IPS-18c (cell line): ENCODE data around the gene SERPINB8.
A peak's percentile ranks its signal among the peaks of the same experiment; 100 is the strongest.

Experiments used
- H3K4me3 ChIP-seq: 2 replicates; pipeline ENCODE4 v1.7.0; 2013; ENCODE audit warnings: low read depth, mild to moderate bottlenecking, low read length, moderate library complexity; ENCODE audit not compliant: insufficient read depth
- H3K9me3 ChIP-seq: one replicate; pipeline ENCODE4 v1.6.1; 2013; ENCODE audit warnings: mild to moderate bottlenecking, low read length, moderate library complexity; ENCODE audit not compliant: control insufficient read depth, insufficient read depth

Gene SERPINB8

GRCh38 chr18:63961435-63961980 lies 8.4 kb upstream of the SERPINB8 start:
- no peaks in the 10 kb centered on the region for H3K9me3 ChIP-seq
- no peak overlapping the region for H3K4me3 ChIP-seq

GRCh38 chr18:63962137-63962536 lies 7.7 kb upstream of the SERPINB8 start:
- Histone ChIP-seq H3K4me3 (no peak overlapping the region), H3K9me3 (no peaks in the 10 kb centered on the region)

DNA sequence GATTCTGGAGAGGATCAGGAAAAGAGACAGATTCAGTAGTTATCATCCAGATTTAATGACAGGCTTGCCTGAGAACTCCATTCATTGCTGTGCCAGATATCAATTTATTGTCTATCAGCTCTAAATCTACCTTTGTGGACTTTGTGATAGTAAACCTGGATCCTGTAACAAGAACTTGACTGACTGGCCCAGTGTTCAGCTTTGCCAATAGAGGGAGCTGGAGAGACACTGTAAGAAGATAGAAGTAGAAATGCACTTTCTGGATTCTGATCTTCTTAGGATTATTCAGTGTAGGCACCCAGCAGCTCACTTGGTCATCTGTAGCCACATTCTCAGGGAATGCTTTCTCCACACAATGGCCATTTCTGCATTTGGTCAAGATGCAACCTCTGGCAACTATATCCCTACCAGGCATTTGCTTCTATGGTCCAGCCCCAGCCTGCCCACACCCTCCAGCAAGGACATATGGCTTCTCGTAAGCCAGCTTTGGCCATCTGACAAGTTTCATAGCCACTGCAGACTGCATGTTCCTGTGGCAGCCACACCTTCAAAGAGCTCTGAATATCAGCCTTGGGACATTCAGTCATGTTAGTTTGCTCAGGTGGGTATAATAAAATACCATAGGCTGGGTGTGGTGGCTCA lies 6.1 kb upstream of the SERPINB8 start:
- Histone ChIP-seq H3K9me3 (no peaks in the 10 kb centered on the region), H3K4me3 (no peak overlapping the region)

DNA sequence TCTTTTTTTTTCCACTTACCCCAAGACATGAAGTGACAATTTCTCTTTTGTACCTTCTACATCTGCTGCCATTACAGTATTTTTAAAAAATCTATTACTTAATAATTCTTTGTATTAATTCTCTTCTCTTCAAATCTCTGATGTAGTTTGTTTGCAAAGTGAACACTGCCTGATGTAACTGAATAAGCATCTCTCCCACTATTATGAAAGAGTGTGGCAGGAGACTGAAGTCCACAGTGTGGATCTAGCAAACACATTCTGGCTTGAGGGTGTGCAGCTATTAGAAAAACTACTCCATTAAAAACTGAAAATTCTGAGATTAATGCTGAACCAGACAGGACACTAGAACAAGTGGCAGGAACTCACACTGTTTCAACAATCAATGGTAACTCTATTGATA lies 5.0 kb upstream of the SERPINB8 start:
- no peak overlapping the region for H3K4me3 ChIP-seq
- no peaks in the 10 kb centered on the region for H3K9me3 ChIP-seq

- no peaks in the 10 kb centered on the region for H3K9me3 ChIP-seq
- no peak overlapping the region for H3K4me3 ChIP-seq
Observed at GRCh38 chr18:63965716-63966330, 4.1 kb upstream of the SERPINB8 start.

DNA sequence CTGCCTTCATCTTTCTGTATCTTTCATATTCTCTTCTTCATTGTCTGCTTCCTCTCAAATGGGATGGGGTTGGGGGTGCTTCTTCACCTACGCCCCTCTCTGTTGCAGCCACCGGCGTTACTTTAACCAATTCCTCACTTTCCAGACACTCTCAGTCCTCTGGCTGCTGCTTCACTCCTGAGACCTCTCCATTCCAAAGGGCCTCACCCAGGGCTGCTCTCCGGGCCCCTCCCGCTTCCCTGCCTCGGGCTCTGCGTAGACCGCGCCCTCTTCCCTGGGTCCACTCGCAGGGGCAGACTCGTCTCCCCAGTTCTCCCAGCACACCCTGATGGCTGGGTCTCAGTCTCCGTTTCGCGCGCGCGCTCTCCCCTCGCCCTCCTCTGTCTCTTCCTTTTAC lies 926 bp downstream of the SERPINB8 start:
- Histone ChIP-seq H3K9me3 (no peaks in the 10 kb centered on the region), H3K4me3 (peak overlapping the region; percentile 79)

DNA sequence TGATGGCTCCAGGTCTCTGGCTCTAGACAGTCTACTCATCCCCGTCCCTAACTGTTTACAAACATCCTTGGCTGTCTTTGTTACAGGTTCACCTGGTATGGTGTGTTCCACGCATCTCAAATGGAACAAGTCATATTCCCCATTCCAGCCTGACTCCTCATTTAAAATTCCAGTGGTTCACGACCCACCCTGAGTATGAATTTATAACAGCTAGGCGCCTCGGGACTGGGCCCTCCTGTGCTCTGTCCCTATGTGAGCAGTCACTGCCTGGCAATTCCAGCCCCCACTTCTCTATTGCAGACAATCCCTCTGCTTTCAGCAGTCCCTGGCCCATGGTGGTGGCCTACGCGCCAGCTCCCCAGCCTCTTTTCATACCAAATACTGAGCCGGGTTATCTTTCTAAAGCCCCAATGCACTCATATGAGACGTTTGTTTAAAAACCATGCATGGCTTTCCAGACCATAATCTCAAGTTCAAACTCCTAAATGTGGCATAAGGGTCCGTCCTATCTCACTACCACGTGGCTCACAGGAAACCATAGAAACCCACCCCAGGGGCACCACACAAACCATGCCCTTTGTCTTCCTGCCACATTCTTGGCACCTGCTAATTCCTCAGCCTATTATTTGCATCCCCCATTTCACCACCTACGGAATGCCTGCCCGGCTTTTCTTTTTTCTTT lies 1.6 kb downstream of the SERPINB8 start:
- Histone ChIP-seq H3K4me3 (peak overlapping the region; percentile 79; the same call in 1 of the 2 replicates), H3K9me3 (no peaks in the 10 kb centered on the region)

DNA sequence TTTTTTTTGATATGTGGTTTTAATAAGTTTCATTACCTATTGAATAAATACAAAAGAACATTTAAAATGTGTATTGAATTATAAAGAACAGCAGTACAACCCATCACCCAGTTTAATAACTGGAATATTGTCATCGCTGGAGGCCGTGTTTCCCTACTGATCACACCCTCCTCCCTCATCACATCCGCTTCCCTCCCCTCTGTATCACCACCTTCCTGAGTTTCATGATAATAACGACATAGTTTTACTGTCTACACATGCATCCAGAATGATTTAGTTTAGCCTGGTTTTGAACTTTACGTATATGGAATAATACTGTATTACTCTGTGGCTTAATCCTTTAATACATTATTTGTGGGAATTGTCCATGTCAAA lies 2.1 kb downstream of the SERPINB8 start:
- Histone ChIP-seq H3K9me3 (no peaks in the 10 kb centered on the region), H3K4me3 (no peak overlapping the region)

- Histone ChIP-seq H3K4me3 (no peak overlapping the region), H3K9me3 (no peaks in the 10 kb centered on the region)
Observed at GRCh38 chr18:63974991-63975390, 5.1 kb downstream of the SERPINB8 start.

GRCh38 chr18:63975628-63976027 lies 5.7 kb downstream of the SERPINB8 start:
- no peak overlapping the region for H3K4me3 ChIP-seq

DNA sequence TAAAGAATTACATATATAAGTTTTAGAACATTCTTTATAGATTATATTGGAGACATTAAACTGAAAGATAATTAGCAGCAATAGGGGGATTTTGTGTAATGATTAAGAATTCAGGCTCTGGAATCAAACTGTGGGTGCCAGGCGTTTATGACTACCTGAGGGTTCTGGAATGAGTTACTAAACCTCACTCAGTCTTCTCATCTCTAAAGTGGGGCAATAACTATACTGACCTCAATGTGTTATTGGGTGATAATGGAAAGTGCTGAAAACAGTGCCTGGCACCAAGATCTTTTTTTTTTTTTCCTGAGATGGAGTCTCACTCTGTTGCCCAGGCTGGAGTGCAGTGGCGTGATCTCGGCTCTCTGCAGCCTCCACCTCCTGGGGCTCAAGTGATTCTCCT lies 7.2 kb downstream of the SERPINB8 start:
- H3K9me3 ChIP-seq, result no peaks in the 10 kb centered on the region
- H3K4me3 ChIP-seq, result no peak overlapping the region

More at GRCh38 chr18:63975628-63976027, 5.7 kb downstream of the SERPINB8 start:
- no peaks in the 10 kb centered on the region for H3K9me3 ChIP-seq

GRCh38 chr18:63979409-63979920 lies 9.6 kb downstream of the SERPINB8 start:
- H3K9me3 ChIP-seq, result no peaks in the 10 kb centered on the region
- no peak overlapping the region for H3K4me3 ChIP-seq

DNA sequence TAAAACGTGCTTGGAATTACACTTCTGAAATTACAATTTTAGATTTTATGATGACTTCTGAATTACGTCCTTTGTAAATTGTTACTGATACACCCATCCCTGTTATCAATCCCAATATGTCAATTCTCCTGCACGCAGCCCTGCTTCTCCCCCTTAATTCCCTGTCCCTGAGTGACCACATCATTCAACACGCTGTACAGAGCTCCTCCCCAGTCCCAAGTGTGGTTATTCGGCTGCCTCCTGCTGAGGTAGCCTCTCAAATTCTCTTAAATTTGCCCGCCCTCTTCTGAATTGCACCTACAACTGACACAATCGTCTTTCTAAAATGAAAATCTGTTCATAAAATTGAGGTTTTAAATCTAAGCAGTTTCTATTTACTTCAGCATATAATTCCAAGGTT lies 10.1 kb downstream of the SERPINB8 start:
- no peak overlapping the region for H3K4me3 ChIP-seq
- H3K9me3 ChIP-seq, result no peaks in the 10 kb centered on the region

DNA sequence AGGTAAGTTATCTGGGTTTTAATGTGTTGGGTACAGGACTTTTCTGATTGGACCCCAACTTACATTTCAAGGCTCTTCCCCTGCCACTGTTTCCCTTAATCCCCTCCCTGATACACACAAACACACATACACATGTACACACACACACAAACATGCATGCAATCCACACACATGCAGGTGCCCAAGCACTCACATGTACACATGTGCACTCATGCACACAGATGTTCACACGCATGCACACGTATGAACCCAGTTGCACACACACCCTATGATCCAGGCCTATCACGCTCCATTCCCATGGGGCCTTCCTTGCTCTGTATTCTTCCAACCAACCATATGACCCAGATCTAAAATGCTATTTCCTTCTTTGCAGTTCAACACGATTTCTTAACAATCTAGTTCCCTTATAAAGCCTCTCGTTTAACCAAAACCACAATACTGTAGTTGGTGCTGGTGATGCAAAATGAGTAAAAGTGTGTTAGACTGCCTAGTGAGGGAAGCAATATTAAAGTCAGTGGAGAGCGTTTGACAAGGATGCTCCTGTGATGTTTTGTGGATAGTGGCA lies 11.1 kb downstream of the SERPINB8 start:
- Histone ChIP-seq H3K4me3 (no peak overlapping the region), H3K9me3 (no peaks in the 10 kb centered on the region)

- Histone ChIP-seq H3K9me3 (no peaks in the 10 kb centered on the region), H3K4me3 (no peak overlapping the region)
Observed at GRCh38 chr18:63981719-63982118, 11.8 kb downstream of the SERPINB8 start.

DNA sequence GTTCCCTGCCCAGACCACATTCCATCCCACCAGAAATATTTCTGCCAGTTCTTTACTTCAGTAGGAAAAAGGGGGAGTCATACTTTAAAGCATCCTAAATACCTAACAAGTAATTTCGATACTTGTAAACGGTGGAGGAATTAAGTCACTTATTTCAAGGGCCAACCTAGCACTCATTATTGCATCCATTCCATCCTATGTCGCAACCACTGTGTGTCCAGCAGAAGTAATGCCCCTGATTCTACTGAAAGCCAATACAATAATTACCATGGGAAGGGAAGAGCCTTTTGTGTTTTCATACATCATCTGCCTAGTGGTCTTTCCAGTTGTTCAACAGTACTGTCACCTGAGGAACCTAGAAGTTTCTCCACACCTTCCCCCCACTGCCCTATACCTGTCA lies 12.5 kb downstream of the SERPINB8 start:
- no peaks in the 10 kb centered on the region for H3K9me3 ChIP-seq
- H3K4me3 ChIP-seq, result no peak overlapping the region

- H3K4me3 ChIP-seq, result no peak overlapping the region
- no peaks in the 10 kb centered on the region for H3K9me3 ChIP-seq
Observed at GRCh38 chr18:63986885-63987284, 17.0 kb downstream of the SERPINB8 start.

DNA sequence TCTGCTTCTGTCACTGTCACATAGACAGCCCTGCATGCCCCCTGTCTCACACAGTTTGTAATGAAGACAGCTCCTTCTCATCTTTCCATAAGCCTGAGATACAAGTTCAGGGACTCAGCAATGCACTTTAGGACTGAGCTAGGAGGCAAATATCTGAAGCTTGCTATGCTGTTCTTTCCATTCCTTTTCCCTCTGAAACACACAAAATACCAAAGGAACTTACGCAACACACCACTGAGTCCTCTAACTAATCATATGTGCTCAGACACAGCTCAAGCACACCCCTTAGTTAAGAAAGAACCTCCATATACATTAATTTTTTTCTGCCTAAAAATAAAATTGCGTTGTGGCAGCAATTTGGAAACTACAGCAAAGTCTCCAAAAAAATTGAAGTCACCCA lies 17.9 kb downstream of the SERPINB8 start:
- H3K9me3 ChIP-seq, result no peaks in the 10 kb centered on the region
- H3K4me3 ChIP-seq, result no peak overlapping the region
